AG09309 (cell line): ENCODE results near the gene LRRC49.

ENCODE experiments used
- DNase-seq: peaks from one replicate; pipeline ENCODE4 v3.0.0-alpha.2; 2010; ENCODE audit warnings: low read depth
- H3K4me3 ChIP-seq: 2 replicates; pipeline ENCODE4 v1.5.1; 2011; ENCODE audit warnings: mild to moderate bottlenecking, low read depth, low read length, moderate library complexity; ENCODE audit not compliant: control insufficient read depth
- TF ChIP-seq, protein P1 (sequence below): IDR thresholded peaks from 2 replicates; pipeline ENCODE4 v1.5.1; 2011; ENCODE audit warnings: mild to moderate bottlenecking, low read depth, low read length, inconsistent platforms; ENCODE audit not compliant: insufficient read depth, control insufficient read depth; ENCODE audit errors: missing control alignments

Gene LRRC49

DNA sequence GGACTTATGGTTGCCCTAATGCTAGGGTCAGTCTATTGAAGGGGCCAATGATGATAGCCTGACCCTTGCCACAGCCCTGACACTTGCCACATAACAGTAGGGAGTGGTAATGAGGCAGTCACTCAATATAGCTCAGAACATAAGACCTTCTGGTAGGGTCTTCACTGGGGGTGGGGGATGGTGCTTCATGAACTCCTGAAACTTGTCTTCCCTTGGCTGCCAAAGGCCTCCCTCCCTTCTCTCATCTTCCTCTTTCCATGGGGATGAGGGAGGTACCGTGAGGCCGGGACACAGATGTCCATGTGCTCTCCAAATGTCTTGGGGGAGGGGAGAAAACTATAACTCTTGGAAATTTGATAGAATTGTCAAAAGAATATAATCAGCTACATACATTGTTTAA, 201.5 kb downstream of the LRRC49 start:
- TF ChIP-seq, protein P1, sequence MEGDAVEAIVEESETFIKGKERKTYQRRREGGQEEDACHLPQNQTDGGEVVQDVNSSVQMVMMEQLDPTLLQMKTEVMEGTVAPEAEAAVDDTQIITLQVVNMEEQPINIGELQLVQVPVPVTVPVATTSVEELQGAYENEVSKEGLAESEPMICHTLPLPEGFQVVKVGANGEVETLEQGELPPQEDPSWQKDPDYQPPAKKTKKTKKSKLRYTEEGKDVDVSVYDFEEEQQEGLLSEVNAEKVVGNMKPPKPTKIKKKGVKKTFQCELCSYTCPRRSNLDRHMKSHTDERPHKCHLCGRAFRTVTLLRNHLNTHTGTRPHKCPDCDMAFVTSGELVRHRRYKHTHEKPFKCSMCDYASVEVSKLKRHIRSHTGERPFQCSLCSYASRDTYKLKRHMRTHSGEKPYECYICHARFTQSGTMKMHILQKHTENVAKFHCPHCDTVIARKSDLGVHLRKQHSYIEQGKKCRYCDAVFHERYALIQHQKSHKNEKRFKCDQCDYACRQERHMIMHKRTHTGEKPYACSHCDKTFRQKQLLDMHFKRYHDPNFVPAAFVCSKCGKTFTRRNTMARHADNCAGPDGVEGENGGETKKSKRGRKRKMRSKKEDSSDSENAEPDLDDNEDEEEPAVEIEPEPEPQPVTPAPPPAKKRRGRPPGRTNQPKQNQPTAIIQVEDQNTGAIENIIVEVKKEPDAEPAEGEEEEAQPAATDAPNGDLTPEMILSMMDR = no peak
- no peak for DNase-seq
- no peak overlapping the region for H3K4me3 ChIP-seq

DNA sequence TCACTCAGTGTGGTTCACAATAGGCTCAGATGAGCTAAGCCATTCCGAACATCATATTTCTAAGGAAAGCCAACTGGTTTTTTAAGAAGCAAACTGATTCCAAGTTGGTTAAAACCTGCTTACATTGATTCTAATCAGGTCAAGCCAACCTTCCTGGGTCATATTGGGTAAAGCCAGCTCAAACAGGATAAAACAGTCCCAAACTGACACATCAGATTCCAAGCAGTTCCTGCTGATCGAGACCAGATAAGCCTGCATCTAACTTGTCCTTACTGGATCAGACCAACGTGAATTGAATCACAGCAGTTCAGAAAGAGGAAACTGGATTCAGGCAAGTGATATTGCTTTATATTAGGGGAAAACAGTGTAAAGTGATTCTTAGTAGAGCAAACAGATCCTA, 204.1 kb downstream of the LRRC49 start:
- TF ChIP-seq, protein P1 = no peak
- H3K4me3 ChIP-seq = no peak overlapping the region
- no peak for DNase-seq

DNA sequence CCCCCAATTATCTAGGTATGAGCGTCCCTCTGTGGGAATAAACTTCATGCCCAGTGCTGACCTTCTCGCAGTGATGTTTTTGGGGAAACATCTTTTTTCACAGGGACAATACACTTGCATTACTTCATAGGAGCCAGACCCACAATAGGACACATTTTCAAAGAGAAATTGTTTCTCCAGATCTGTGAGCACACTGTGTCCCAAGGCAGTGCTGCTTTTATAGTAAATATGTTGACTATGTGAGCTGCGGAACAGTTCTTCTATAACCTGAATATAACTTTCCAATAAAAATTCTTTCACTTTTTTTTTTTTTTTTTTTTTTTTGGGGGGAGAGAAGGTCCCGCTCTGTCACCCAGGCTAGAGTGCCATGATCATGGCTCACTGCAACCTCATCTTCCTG, 205.3 kb downstream of the LRRC49 start:
- TF ChIP-seq, protein P1 = no peak
- no peak for DNase-seq
- H3K4me3 ChIP-seq = no peak overlapping the region

DNA sequence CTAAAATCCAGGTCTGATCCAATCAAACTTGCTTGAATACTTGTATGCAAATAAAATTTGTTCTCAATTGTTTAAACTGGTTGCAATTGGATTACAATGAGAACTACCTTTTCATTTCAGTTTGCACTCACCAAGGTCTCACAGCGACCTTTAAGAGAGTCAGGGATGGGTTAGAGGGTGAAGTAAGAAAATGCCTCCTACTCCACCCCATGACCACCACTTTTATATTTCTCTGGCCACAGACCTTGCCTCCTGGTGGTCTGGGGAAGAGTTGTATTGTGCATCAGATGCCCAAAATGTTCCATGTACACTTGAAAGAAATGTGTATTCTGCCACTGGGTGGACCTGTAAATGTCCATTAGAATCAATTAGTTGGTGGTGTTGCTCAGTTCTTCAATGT, 206.3 kb downstream of the LRRC49 start:
- H3K4me3 ChIP-seq = no peak overlapping the region
- no peak for DNase-seq

More for the DNA sequence above, 206.3 kb downstream of the LRRC49 start:
- TF ChIP-seq, protein P1 = no peak
